ENCODE data around the gene LNX2. TPM values are rescaled to one million over a fixed set of nuclear protein-coding genes. Genes with fewer than 3 reads are reported as not detected.

Gene LNX2
- total and polyA plus RNA-seq, 3 experiments from 2014 or later: 4.4 to 5.0 (median 4.7) TPM

DNA sequence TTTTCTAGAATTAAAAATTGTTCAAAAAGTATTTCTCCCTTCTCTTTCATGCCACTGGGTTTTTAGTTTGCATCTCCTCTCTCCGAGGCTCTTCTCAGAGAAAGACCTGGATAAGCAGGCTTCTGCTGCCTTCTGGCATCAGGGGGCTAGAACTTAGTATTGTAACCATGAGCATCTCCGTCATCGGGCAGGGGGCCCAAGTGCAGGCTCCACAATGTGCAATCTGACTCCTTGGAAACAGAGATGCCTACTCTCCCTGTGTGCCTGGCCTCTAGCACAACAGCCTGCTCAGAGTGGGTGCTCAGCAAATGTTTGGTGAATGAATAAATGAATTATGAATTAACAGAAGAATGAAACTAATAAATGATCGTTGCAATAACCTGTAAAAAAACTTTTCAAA is 124.3 kb downstream of the LNX2 start:
- ChIA-PET POLR2A (no interaction called here), CTCF (interaction anchor here (1.4 to 1.9 kb wide), 2 partner anchors 36 to 134 kb away, joined by 4 to 5 read pairs; no protein-coding TSS in a partner anchor)
- Histone ChIP-seq H3K27ac (ENCODE audit: low read depth, low read length) (no peak overlapping the region), H3K4me3 (ENCODE audit: low read length) (no peak overlapping the region), H3K4me1 (ENCODE audit: insufficient read depth, low read length) (no peaks in the 10 kb centered on the region), H3K36me3 (ENCODE audit: insufficient read depth, low read length) (no peaks in the 10 kb centered on the region), H3K27me3 (ENCODE audit: insufficient read depth, low read length, poor library complexity, severe bottlenecking) (no peaks in the 10 kb centered on the region), H3K9me3 (ENCODE audit: low read length) (no peaks in the 10 kb centered on the region)
- Mint-ChIP-seq H3K9me3 (no peaks in the 10 kb centered on the region), H3K27me3 (peaks cover 0 to 1% of the 10 kb centered on the region in 2 donors), H3K4me1 (no peaks in the 10 kb centered on the region), H3K27ac (peak overlapping the region in 1 of 8 donors; percentile 30), H3K36me3 (no peaks in the 10 kb centered on the region), H3K4me3 (no peak overlapping the region)
- DNase-seq: no peak

Other genes starting within 250 kb of the LNX2 start
- gene GTF3A, start 195.9 kb downstream of the LNX2 start, total RNA-seq: 100 to 1,000 TPM; 296 to 323 TPM
- gene GTF3A, start 195.9 kb downstream of the LNX2 start, polyA plus RNA-seq: 606 TPM
- gene MTIF3, start 170.0 kb downstream of the LNX2 start, total RNA-seq: 10 to 100 TPM; 35.7 to 37.5 TPM
- gene MTIF3, start 170.0 kb downstream of the LNX2 start, polyA plus RNA-seq: 88.2 TPM
- 100 to 1,000 TPM; 134 to 137 TPM for gene POLR1D, start 1.4 kb upstream of the LNX2 start, total RNA-seq
- 135 TPM for gene POLR1D, start 1.4 kb upstream of the LNX2 start, polyA plus RNA-seq
- gene GSX1, start 172.0 kb upstream of the LNX2 start, total RNA-seq: not detected
- gene GSX1, start 172.0 kb upstream of the LNX2 start, polyA plus RNA-seq: not detected